GM19463 (cell line): ENCODE measurements around the gene HDAC7.

Experiments used
- ATAC-seq: cut with Tn5 transposase; IDR thresholded peaks from one replicate; pipeline ENCODE4 v1.9.1; 2021; ENCODE audit warnings: mild to moderate bottlenecking, moderate library complexity; ENCODE audit not compliant: unreplicated experiment

Gene HDAC7

DNA sequence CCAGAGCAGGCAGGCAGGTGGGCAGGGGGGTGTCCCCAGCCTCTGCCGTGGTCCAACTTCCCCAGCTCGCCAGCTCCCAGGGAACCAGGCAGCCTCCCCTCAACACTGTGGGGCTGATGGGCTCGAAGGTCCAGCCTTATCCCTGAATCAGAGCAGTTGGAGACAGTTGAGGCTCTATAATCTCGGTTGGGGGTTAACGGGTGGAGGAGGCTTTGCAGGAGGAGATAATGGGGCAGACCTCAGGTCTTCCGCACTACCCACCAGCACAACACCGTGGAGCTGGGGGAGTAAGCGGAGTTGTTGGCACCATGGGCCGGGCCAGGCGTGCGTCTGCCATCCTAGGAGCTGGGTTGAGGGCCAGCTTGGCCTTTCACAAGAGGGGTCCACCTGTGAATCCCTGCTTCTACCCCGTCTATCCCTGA is 13.9 kb upstream of the HDAC7 start:
- no peak for ATAC-seq

DNA sequence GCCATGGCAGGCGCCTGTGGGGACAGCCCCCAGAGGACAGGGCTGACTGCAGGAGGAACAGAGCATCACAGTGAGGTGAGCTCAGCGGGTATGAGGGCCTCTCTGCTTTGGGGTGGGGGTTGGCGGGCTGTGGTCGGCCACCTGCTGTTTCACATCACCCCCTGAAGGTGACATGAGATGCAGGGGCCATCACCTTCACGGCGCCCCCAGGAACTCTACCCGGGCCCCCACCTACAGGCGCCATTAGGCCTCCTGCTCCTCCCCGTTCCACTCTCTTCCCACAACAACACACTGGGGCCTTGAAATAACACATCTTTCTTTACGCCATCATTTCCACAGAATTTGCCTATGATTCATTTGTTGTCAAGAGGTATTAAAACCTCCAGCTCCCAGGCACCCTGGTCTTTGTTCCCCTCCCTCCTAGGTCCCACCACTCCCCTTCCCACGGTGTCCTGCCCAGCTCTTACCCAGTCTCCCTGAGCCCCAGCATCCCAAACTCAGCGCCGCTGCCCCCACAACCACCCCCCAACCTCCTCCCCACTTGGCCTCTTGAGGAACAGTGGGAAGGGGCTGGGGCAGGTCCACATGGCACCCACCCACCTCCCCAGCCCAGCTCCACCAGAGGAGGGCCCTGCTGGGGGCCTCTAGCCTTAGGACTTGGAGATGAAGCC is 12.7 kb upstream of the HDAC7 start:
- ATAC-seq, result no peak

DNA sequence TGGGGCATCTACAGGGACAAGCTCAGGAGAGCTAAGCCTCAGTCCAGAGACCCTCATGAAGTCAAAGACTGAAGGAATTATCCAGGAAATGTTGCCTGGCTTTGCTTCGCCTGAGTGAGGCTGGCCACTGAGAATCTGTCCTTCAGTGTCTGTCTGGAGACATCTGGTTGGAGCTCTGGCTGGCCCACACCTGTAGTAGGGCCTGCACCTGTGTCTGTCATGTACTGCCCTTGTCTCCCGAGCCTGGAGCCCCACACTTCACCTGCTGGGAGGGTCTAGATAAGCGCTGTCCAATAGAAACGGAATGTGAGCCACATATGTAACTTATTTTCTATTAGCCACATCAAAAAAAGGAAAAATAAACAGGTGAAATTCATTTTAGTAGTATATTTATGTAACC is 9.9 kb upstream of the HDAC7 start:
- ATAC-seq, result no peak

DNA sequence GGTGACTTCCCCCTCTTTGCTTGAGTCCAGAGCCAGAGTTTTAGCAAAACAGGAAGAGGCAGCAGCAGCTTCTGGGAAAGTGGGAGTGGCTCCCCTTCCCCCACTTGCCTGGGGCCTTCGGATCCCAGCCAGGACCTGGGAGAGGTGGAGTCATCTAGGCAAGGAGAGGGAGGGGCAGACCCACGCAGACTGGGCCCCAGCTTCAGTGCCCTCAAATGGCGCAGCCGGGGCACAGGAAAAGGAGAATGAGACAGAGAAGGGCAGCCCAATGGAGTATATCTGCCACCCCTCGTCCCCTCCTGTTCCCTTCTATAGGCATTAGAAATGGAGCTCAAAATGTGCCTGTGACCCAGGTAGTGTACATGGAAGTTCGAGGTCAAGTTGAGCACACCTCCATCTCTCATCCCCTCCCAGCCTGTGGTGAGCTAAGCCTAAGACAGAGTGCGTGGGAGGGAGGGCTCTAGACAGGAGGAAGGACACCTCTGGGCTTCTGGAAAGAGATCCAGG is 9.3 kb upstream of the HDAC7 start:
- no peak for ATAC-seq

DNA sequence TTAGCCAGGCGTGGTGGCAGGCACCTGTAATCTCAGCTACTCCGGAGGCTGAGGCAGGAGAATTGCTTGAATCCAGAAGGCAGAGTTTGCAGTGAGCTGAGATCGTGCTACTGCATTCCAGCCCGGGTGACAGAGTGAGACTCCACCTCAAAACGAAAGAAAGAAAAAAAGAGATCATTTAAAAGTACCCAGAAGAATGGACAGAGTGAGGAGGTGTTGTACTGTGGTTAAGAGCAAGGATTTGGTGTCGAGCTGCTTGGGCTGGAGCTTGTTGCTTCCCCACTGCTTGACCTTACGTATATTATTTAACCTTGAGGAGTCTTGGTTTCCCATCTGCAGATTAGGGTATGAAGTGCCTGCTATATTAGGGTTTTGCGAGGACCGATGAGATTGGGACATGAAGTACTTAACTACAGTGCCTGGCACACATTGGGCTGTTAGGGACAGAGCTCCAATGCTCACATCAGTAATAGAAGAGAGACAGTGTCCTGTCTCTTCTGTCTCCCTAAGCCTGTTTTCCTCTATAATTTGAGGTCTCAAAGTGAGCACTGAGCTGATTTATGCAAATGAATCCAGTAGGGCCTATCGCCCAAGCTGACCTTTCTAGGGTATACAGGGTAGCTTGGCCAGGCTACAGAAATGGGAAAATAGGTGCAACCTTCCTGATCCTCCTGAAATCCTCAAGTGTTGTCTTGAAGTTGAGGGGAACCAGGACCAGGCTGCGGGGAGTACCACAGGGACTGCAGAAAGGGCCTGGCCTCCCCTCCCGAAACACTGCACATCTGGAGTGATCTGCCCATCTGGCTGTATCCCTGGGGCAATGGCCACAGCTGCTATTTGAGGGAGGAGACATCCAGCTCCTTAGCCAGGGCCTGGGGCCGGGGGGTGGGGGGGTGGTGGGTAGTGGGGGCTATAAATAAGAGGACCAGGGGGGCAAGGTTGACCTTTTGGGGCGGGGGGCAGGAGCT is 8.6 kb upstream of the HDAC7 start:
- no peak for ATAC-seq

DNA sequence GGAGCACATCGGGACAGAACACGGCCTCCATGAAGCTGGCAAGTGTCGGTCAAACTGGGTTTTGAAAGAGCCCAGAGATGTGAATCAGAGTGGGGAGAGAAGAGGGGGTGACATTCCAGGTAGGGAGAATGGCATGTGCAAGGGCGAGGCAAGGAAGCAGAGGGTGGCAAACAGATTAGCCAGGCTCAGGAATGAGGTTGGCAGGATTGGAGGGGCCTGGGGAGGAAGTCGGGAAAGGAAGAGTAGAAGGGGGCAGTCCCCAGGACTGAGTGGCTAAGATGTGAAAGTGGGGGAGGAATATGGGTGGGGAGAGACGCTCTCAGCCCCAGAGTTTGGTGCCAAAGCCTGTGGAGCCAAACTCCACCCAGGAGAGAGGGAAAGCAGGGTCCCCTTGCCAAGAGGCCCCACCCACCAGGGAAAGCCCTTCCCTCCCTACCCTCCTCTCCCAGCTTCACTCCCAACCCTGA is 5.5 kb upstream of the HDAC7 start:
- ATAC-seq, result no peak

DNA sequence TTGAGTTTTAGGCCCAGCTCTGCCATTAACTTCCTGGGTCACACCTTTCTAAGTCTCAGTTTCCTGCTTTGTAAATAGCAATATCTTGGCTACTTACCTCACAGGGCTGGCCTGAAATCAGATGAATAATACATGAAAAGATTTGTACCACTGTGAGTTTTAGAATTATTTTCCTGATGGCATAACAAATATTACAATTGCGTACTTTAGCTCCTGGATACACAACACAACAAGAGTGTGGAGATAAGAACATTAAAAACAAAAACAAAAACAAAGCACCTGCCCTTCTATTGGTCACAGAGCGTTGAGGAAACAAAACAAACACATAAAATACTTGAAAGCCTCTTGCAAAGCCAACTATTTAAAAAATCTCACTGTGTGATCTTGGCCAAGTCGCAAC is 4.9 kb upstream of the HDAC7 start:
- ATAC-seq, result no peak

DNA sequence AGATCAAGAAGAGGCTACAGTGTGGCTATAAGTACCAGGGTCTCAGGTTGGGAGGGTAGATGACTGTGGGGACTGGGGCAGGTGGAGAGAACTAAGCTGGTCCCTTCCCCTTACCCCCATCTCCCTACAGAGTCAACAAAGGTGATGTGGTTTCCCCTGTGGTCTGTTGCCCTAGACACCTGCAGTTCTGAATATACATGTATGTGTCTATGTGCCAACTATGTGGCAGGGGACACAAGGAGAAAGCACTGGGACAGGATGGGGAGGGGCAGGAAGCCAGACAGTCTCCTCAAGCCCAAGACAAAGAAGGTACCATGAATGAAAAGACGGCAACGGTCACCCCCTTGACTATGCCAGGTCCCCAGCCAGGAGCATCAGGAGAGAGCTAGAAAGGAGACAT is 4.5 kb upstream of the HDAC7 start:
- ATAC-seq, result no peak

DNA sequence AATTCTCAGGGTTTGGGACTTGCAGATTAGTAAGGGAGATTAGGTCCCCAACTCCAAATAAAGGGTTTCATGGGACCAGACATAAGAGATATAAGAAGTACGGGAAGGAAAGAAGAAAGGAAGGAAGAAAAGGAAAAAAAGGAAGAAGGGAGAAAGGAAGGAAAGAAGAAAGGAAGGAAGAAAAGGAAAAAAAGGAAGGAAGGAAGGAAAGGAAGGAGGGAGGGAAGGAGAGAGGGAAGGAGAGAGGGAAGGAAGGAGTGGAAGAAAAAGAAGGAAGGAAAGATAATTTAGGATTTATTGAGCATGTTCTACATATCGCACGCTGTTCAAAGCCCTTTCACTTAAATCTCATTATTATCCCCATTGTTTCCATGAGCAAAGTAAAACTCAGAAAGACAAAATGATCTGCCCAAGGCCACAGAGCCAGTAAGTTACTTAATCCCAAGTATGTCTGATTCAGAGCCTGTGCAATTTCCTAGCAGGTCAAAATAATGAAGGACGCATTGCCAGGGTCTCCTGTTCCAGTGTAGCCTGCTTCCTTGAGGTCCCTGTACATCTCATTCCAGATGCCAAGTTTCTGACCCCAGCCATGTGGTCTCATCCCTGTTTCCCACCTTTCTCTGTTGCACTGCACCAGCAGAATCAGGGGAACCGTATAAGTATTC is 3.9 kb upstream of the HDAC7 start:
- no peak for ATAC-seq

DNA sequence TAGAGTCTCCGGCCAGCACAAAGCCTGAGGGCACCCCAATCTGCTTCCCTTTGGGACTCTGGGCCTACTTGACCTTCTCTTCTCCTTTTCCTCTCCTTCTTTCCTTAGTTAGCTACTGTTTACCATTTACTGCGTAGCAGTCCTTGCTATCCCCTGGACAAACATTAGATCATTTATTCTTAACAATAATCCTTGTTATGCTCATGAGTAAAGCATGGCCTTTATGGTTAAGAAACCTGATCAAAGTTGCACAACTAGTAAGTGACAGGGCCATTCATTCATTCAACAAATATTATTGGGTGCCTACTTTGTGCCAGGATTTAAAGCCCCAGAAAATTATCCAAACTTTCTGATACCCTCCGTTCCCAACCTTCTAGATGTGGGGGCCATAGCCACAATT is 3.2 kb upstream of the HDAC7 start:
- no peak for ATAC-seq

DNA sequence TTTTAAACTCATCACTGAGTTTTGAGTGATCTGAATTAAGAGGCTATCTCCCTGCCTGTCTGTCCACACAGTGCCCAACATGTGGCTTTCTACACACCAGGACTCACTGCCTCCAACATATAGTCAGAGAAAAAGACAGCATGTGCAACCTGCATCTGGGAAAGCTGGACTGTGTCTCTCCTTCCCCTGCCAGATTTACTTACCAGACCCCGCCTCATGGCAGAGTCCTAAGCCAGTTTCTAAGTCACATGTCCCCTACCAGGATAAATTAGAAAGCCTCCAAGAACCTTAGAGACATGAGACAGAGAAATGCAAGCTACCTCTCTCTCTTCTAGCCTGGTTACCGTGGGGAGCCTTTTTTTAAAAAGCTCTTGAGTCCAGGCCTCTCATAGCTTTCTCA is 2.7 kb upstream of the HDAC7 start:
- ATAC-seq, result no peak

DNA sequence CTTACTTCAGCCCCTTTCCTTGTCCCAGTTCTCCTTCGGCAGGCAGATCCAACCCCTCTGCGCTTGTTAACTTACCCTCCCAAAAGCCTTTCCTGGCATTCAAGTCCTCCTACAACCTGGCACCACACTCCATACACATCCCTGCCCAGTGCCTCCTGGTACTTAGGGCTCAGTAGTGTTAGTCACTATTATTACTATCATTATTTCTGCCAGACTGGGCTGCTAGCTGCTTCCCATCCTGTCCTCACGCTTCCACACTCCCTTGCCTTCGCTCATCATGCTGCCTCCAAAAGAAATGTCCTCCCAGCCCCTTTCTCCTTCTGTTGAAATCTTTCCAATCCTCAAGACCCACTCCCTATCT is 1.6 kb upstream of the HDAC7 start:
- no peak for ATAC-seq

DNA sequence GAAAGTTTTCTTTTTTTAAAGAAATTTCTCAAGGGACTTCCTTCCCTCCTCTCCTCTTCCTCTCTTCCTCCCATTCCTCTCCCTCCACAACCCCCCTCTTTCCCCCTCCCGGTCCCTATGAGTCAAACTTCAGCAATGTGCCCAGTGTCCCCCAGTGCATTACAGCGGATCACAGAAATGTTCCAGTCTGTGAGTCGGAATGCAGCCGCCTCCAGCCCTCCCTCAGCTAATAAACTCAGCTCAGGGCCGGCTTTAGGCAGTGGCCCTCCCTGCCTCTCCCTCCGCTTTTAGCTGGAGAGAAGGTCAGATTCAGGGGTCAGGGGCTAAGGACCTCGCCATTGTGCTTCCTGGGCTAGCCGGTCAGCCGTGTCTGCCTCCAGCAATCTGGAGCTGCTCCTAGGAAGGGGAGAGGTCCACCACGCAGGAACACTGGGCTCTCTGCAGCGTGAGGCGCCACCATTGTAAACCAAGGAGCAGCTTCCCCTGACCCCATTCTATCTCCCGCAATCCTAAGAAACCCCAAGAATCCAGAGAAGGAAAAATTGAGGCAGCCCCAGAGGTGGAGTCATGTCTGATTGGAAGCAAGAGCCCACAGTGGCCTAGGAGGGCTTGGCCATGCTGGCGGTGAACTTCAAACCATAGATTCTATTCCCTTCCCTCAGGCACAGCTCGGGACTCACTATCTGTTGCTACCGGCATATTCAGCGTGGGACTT is 1.1 kb upstream of the HDAC7 start:
- ATAC-seq, result no peak

DNA sequence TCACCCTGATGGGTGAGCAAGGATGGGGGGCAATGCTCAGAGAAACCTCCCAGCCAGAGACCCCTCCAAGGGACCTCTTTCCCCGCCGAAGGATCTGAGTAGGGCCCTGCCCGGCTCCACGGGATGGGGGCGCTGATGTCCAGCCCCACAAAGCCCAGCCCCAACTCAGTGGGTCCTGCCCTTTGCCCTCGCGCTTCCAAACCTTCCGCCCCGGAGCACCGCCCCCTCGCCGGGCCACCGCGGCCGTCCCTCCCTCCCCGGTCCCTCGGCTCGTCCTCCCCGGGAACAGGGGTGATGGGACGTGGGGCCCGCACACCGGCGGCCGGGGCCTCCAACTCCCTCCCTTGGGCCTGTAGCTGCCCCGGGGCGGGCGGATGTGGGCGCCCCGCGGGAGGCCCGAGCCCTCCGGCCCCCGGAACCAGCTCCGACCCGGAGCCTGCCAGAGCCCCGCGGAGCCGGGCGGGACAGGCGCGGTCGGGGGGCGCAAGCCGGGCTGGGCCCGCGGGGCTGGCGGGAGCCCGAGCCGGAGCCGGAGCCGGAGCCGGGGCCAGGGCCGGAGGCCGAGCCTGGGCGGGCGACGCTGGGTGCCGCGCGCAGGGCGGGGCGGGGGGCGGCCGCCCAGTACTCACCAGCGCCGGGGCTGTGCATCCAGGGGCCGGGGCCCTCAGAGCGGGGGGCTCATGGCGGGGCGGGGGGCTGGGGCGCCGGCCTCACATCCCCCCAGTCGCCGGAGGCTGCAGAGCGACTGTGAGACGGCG is 386 bp downstream of the HDAC7 start:
- ATAC-seq, result no peak

DNA sequence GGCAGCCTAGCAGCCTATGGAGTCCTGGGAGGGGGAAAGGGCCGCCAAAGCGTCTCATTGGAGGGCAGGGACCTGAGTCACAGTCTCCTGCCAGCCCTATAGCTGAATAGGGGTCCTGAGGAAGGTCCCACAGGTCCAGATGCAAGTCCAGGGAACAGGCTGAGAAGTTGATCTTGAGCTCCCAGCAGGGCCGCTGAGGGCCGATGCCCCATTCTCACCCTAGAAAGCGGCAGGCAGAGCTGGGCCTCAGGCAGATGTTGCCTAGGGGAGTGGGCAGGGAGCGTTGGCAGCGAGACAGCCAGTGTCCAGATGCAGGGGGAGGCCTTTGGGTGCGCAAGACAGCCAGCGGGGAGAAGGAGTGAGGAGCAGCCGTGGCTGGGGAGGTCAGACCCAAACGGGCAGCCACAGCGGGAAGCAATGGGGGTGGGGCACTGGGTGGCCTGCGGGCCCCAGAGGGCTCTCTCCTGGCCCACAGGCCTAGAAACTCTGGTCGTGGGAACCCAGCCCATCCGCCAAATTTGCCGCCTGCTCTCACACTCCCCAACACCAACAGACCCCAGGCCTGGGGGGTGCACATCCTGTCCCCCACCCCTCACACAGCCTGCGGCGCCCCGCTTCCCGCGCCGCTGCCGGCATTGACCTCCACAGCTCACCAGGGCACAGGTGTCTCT is 1.1 kb downstream of the HDAC7 start:
- no peak for ATAC-seq

DNA sequence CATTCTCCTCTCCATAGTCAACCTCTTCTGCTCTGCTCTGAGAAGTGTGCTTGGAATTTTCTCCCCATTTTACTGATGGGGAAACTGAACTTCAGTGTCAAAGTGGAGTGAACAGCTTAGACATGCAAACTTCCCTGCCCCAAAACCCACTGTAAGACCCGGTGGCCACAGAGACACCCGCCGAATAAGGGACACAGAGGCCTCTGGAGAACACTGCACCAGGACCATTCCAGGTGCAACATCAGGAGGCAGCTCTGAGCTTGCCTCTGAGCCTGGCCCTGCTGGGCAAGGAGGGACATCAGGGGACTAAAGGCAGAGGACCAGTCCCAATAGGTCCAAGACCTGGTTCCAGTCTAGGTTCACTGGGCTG is 1.7 kb downstream of the HDAC7 start:
- no peak for ATAC-seq

DNA sequence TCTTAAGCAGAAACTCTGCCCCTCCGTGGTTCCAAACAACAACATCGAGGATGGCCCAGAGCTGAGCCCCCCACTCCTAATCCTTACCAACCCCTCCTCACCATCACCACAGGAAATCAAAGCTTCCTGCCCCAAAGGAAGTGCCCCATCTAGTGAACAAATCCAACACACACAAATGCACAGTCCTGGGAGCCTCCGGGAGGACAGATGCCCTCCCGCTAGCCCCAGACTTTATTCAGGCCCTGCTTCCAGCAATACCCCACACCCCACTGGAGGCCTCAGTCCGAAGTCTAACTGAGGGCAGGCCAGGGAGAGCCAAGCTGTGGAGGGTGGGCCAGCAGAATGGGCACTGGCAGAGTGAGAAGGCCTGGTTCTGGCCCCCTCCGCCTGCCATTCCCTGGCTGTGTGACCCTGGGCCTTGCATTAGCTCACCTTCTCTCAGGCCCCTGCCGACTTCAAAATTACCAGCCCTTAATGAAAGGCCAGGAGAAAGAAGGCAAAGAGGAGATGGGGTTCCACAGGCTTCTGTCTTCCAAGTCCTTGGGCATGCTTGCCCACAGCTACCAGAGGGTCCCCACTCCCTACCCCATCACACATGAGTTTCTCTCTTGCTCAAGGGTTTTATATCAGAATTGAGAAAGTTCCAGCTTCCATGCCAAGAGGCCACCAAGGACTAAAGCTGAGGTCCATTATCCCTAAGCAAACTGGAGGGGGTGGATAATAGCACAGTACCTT is 2.3 kb downstream of the HDAC7 start:
- ATAC-seq, result no peak

DNA sequence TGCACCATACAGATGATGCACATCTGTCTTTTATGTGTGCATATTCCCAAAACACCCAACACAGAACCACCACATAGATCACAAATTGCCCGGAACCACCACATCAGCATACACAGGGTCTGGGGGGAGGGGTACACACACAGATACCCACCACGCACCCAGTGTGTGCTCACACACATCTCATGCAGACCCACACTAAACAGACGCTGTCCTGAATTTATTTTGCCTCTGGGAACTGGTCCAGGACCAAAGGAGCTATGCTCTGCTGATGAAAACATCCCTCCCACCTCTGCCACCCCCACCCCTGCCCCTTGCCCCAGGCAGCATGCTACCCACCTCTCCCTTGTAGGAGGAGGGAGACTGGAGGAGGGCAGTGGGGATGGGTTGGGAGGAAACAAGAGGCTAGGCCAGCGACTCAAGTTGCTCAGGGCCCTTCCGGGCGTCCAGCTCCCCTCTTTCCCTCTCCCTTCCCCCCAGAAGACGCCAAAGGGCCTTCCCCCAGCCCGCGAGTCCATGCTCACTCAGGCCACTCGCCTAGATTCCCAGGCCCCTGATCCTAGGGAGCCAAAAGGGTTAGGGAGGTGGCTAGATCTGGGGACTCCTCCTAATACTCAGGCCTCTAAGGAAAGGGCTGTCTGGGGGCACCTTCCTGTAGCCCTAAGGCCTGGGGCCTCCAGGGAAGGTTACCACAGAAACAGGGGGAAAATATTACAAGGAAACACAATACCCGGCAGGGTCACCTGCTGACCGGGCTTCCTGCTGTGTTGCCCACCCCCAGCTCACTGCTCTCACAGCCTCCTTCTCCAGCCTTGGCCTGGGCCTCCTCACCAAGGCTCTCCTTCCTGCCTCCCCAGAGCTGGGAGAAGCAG is 3.1 kb downstream of the HDAC7 start:
- no peak for ATAC-seq
